KMS-11 (cell line): ENCODE data around the gene AASDHPPT.

ENCODE experiments used
- H2AFZ ChIP-seq: fragments of 200-600 bp; sonication (generic); 2 replicates; pipeline ENCODE4 v1.6.1; 2016; ENCODE audit warnings: antibody characterized with exemption, mixed run types, low read depth
- H3K27ac ChIP-seq: fragments of 200-600 bp; sonication (generic); 2 replicates; pipeline ENCODE4 v1.6.1; 2016; ENCODE audit warnings: mild to moderate bottlenecking, mixed run types
- H3K27me3 ChIP-seq: fragments of 200-600 bp; sonication (generic); 2 replicates; pipeline ENCODE4 v1.6.1; 2017; ENCODE audit warnings: mild to moderate bottlenecking, low read depth, mixed run types, moderate library complexity; ENCODE audit not compliant: insufficient read depth
- H3K36me3 ChIP-seq: fragments of 200-600 bp; sonication (generic); 2 replicates; pipeline ENCODE4 v1.6.1; 2017; ENCODE audit warnings: mild to moderate bottlenecking, mixed run types; ENCODE audit not compliant: insufficient read depth
- H3K4me1 ChIP-seq: fragments of 200-600 bp; sonication (generic); 2 replicates; pipeline ENCODE4 v1.6.1; 2016; ENCODE audit warnings: mild to moderate bottlenecking, low read depth, mixed run types; ENCODE audit not compliant: poor library complexity, severe bottlenecking
- H3K4me2 ChIP-seq: fragments of 200-600 bp; sonication (generic); 2 replicates; pipeline ENCODE4 v1.7.0; 2016; ENCODE audit warnings: mild to moderate bottlenecking, mixed run types
- H3K4me3 ChIP-seq: fragments of 200-600 bp; sonication (generic); IDR thresholded peaks from 2 replicates; pipeline ENCODE4 v1.6.1; 2017; ENCODE audit warnings: low read depth, low read length, mixed read lengths; ENCODE audit not compliant: insufficient read depth
- H3K79me2 ChIP-seq: fragments of 200-600 bp; sonication (generic); 2 replicates; pipeline ENCODE4 v1.6.1; 2016; ENCODE audit warnings: low read depth, mixed run types; ENCODE audit not compliant: insufficient read depth
- H3K9ac ChIP-seq: fragments of 200-600 bp; sonication (generic); 2 replicates; pipeline ENCODE4 v1.6.1; 2016; ENCODE audit warnings: mild to moderate bottlenecking, mixed run types
- H4K20me1 ChIP-seq: fragments of 200-600 bp; sonication (generic); 2 replicates; pipeline ENCODE4 v1.6.1; 2016; ENCODE audit warnings: mild to moderate bottlenecking, mixed run types; ENCODE audit not compliant: insufficient read depth
- TF ChIP-seq, protein P1 (sequence below): fragments of 200-600 bp; sonication (generic); conservative IDR thresholded peaks from 2 replicates; pipeline ENCODE4 v1.6.1; 2017; ENCODE audit warnings: low read depth, mild to moderate bottlenecking, antibody characterized with exemption, low read length, moderate library complexity, mixed read lengths

Gene AASDHPPT

GRCh38 chr11:106092446-106092845 is 15.0 kb downstream of the AASDHPPT start:
- peaks cover 18% of the 10 kb centered on the region; the same call in 1 of the 2 replicates for H3K79me2 ChIP-seq
- H3K4me3 ChIP-seq: no peak overlapping the region
- H3K36me3 ChIP-seq: no peaks in the 10 kb centered on the region; the same call in 1 of the 2 replicates
- H4K20me1 ChIP-seq: peaks cover 4% of the 10 kb centered on the region; the same call in 1 of the 2 replicates
- H3K4me1 ChIP-seq: peaks cover 3% of the 10 kb centered on the region
- H3K9ac ChIP-seq: no peak overlapping the region
- no peak overlapping the region for H3K4me2 ChIP-seq
- H3K27me3 ChIP-seq: no peaks in the 10 kb centered on the region
- no peak overlapping the region for H2AFZ ChIP-seq
- no peak overlapping the region for H3K27ac ChIP-seq
- TF ChIP-seq, protein P1, sequence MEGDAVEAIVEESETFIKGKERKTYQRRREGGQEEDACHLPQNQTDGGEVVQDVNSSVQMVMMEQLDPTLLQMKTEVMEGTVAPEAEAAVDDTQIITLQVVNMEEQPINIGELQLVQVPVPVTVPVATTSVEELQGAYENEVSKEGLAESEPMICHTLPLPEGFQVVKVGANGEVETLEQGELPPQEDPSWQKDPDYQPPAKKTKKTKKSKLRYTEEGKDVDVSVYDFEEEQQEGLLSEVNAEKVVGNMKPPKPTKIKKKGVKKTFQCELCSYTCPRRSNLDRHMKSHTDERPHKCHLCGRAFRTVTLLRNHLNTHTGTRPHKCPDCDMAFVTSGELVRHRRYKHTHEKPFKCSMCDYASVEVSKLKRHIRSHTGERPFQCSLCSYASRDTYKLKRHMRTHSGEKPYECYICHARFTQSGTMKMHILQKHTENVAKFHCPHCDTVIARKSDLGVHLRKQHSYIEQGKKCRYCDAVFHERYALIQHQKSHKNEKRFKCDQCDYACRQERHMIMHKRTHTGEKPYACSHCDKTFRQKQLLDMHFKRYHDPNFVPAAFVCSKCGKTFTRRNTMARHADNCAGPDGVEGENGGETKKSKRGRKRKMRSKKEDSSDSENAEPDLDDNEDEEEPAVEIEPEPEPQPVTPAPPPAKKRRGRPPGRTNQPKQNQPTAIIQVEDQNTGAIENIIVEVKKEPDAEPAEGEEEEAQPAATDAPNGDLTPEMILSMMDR: no peak

DNA sequence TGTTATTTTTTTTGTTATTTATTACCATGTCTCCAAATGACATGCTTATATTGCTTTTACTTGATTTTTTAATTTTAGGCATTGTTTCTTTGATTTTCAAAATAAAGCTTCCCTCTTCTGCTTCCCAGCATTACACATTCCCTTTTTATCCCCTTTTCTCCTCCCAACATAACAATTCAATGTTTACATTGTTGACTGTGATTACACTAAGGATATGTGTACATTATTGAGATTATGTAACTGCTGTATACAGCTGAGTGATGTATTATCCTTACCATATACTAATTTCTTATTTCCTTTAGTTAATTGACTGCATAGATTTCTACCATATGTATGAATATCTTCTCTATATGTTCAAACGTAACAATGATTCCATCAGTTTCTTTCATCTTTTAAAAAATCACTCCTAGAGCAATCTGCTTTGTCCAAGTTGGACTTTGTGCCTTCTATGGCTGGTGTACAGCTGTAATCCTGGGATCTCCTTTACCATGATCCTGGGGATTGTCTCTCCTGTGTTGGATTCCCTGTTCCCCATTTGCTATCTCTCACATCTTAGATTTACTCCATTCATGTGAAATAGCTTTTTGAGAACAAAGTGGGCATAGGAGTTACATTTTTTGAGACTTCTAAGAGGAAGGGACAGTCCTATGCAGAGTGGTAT is 21.6 kb downstream of the AASDHPPT start:
- Histone ChIP-seq H3K27me3 (no peaks in the 10 kb centered on the region), H3K27ac (no peak overlapping the region), H3K4me1 (no peaks in the 10 kb centered on the region), H3K36me3 (no peaks in the 10 kb centered on the region; the same call in 1 of the 2 replicates), H2AFZ (no peak overlapping the region), H3K4me2 (no peak overlapping the region), H3K4me3 (no peak overlapping the region), H3K9ac (no peak overlapping the region), H4K20me1 (no peaks in the 10 kb centered on the region), H3K79me2 (no peaks in the 10 kb centered on the region)
- TF ChIP-seq, protein P1: no peak

- Histone ChIP-seq H3K27me3 (no peaks in the 10 kb centered on the region), H3K4me1 (no peaks in the 10 kb centered on the region), H3K79me2 (no peaks in the 10 kb centered on the region), H3K4me2 (no peak overlapping the region), H3K27ac (no peak overlapping the region), H3K9ac (no peak overlapping the region), H3K4me3 (no peak overlapping the region), H4K20me1 (no peaks in the 10 kb centered on the region), H3K36me3 (no peaks in the 10 kb centered on the region; the same call in 1 of the 2 replicates), H2AFZ (no peak overlapping the region)
- TF ChIP-seq, protein P1: no peak
These were observed 23.9 kb downstream of the AASDHPPT start for GRCh38 chr11:106101370-106101769.

DNA sequence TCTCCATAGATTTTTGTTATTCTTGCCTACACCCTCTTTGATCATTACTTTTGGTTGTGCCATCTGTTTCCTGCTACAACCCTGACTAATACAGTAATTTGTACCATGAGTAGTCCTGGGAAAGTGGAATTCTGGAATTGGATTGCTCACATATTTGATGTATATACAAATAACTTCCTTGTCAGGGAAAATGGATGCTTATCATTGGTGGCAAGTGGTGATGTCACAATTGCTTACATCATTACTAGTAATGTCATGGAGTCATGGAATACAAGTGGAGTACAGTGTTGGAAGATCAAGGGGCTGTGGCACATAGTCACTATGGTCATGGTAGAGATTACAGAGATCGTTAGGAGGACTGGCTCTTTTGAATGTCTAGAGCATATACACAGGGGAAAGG is 24.4 kb downstream of the AASDHPPT start:
- TF ChIP-seq, protein P1: no peak
- no peaks in the 10 kb centered on the region for H3K4me1 ChIP-seq
- no peaks in the 10 kb centered on the region for H4K20me1 ChIP-seq
- H3K79me2 ChIP-seq: no peaks in the 10 kb centered on the region
- no peak overlapping the region for H3K4me2 ChIP-seq
- no peaks in the 10 kb centered on the region; the same call in 1 of the 2 replicates for H3K36me3 ChIP-seq
- H3K27ac ChIP-seq: no peak overlapping the region
- no peak overlapping the region for H3K4me3 ChIP-seq
- H2AFZ ChIP-seq: no peak overlapping the region
- H3K9ac ChIP-seq: no peak overlapping the region
- H3K27me3 ChIP-seq: no peaks in the 10 kb centered on the region
